Keratinocyte (primary cell): ENCODE results near the gene CMTM8.

Experiments used
- CTCF ChIP-seq, 3 experiments: IDR thresholded peaks in 1 of 3; conservative IDR thresholded peaks in 1 of 3; optimal IDR thresholded peaks in 1 of 3; 2 replicates in 2 of 3; 3 replicates in 1 of 3; pipeline versions ENCODE3 to v1.5.1; 2011; ENCODE audit warnings: low read length in 3 of 3, mild to moderate bottlenecking in 3 of 3, moderate library complexity in 2 of 3, control low read depth in 1 of 3, inconsistent platforms in 1 of 3; ENCODE audit not compliant: insufficient read depth in 2 of 3; ENCODE audit errors: extremely low read depth in 1 of 3
- EZH2 ChIP-seq: IDR thresholded peaks from one replicate; pipeline ENCODE4 v1.6.1; 2012; ENCODE audit warnings: inconsistent platforms, mild to moderate bottlenecking, low read length, moderate library complexity

- no peak for TF ChIP-seq CTCF (optimal IDR thresholded peaks at IDR 0.05 in 1 of 3, IDR thresholded peaks at IDR 0.05 in 1 of 3, conservative IDR thresholded peaks at IDR 0.05 in 1 of 3; ENCODE audit: extremely low read depth in 1 of 3, insufficient read depth in 2 of 3, low read length in 3 of 3)
- no peak for TF ChIP-seq EZH2
These were observed 157.0 kb downstream of the CMTM8 start for GRCh38 chr3:32395496-32395895.
